ENCODE data around the gene NTN4.

Gene NTN4

GRCh38 chr12:95723693-95724384 is 66.7 kb downstream of the NTN4 start:
- Histone ChIP-seq H3K9me3 (ENCODE audit: control insufficient read depth, low read length) (no peaks in the 10 kb centered on the region), H3K4me3 (ENCODE audit: low read length) (no peak overlapping the region), H3K36me3 (ENCODE audit: control insufficient read depth, insufficient read depth, low read length, severe bottlenecking) (no peaks in the 10 kb centered on the region), H3K27me3 (replicated peaks; ENCODE audit: control insufficient read depth, insufficient read depth, low read length) (no peaks in the 10 kb centered on the region), H3K4me1 (ENCODE audit: control insufficient read depth, insufficient read depth, low read length) (no peaks in the 10 kb centered on the region), H3K9ac (ENCODE audit: low read length) (no peak overlapping the region)
- no peak for DNase-seq (ENCODE audit: low read depth)

GRCh38 chr12:95721320-95721719 is 69.2 kb downstream of the NTN4 start:
- no peaks in the 10 kb centered on the region for H3K36me3 ChIP-seq (ENCODE audit: control insufficient read depth, insufficient read depth, low read length, severe bottlenecking)
- no peaks in the 10 kb centered on the region for H3K4me1 ChIP-seq (ENCODE audit: control insufficient read depth, insufficient read depth, low read length)
- H3K27me3 ChIP-seq (replicated peaks; ENCODE audit: control insufficient read depth, insufficient read depth, low read length) = no peaks in the 10 kb centered on the region
- no peaks in the 10 kb centered on the region for H3K9me3 ChIP-seq (ENCODE audit: control insufficient read depth, low read length)
- no peak overlapping the region for H3K4me3 ChIP-seq (ENCODE audit: low read length)
- no peak for DNase-seq (ENCODE audit: low read depth)
- H3K9ac ChIP-seq (ENCODE audit: low read length) = no peak overlapping the region

GRCh38 chr12:95720146-95720545 is 70.4 kb downstream of the NTN4 start:
- no peak overlapping the region for H3K9ac ChIP-seq (ENCODE audit: low read length)
- H3K36me3 ChIP-seq (ENCODE audit: control insufficient read depth, insufficient read depth, low read length, severe bottlenecking) = no peaks in the 10 kb centered on the region
- no peak for DNase-seq (ENCODE audit: low read depth)
- no peaks in the 10 kb centered on the region for H3K4me1 ChIP-seq (ENCODE audit: control insufficient read depth, insufficient read depth, low read length)
- no peak overlapping the region for H3K4me3 ChIP-seq (ENCODE audit: low read length)
- H3K9me3 ChIP-seq (ENCODE audit: control insufficient read depth, low read length) = no peaks in the 10 kb centered on the region
- no peaks in the 10 kb centered on the region for H3K27me3 ChIP-seq (replicated peaks; ENCODE audit: control insufficient read depth, insufficient read depth, low read length)

- Histone ChIP-seq H3K4me3 (ENCODE audit: low read length) (no peak overlapping the region), H3K36me3 (ENCODE audit: control insufficient read depth, insufficient read depth, low read length, severe bottlenecking) (no peaks in the 10 kb centered on the region), H3K9ac (ENCODE audit: low read length) (no peak overlapping the region), H3K27me3 (replicated peaks; ENCODE audit: control insufficient read depth, insufficient read depth, low read length) (no peaks in the 10 kb centered on the region), H3K4me1 (ENCODE audit: control insufficient read depth, insufficient read depth, low read length) (no peaks in the 10 kb centered on the region), H3K9me3 (ENCODE audit: control insufficient read depth, low read length) (no peaks in the 10 kb centered on the region)
- DNase-seq (ENCODE audit: low read depth) = no peak
Measured at GRCh38 chr12:95718772-95719171, 71.8 kb downstream of the NTN4 start.

GRCh38 chr12:95718006-95718431 is 72.5 kb downstream of the NTN4 start:
- no peaks in the 10 kb centered on the region for H3K36me3 ChIP-seq (ENCODE audit: control insufficient read depth, insufficient read depth, low read length, severe bottlenecking)
- no peak overlapping the region for H3K4me3 ChIP-seq (ENCODE audit: low read length)
- H3K9me3 ChIP-seq (ENCODE audit: control insufficient read depth, low read length) = no peaks in the 10 kb centered on the region
- no peak overlapping the region for H3K9ac ChIP-seq (ENCODE audit: low read length)
- DNase-seq (ENCODE audit: low read depth) = no peak
- no peaks in the 10 kb centered on the region for H3K27me3 ChIP-seq (replicated peaks; ENCODE audit: control insufficient read depth, insufficient read depth, low read length)
- no peaks in the 10 kb centered on the region for H3K4me1 ChIP-seq (ENCODE audit: control insufficient read depth, insufficient read depth, low read length)

- Histone ChIP-seq H3K27me3 (replicated peaks; ENCODE audit: control insufficient read depth, insufficient read depth, low read length) (no peaks in the 10 kb centered on the region), H3K36me3 (ENCODE audit: control insufficient read depth, insufficient read depth, low read length, severe bottlenecking) (no peaks in the 10 kb centered on the region), H3K4me1 (ENCODE audit: control insufficient read depth, insufficient read depth, low read length) (no peaks in the 10 kb centered on the region), H3K4me3 (ENCODE audit: low read length) (no peak overlapping the region), H3K9me3 (ENCODE audit: control insufficient read depth, low read length) (no peaks in the 10 kb centered on the region), H3K9ac (ENCODE audit: low read length) (no peak overlapping the region)
- no peak for DNase-seq (ENCODE audit: low read depth)
Measured at GRCh38 chr12:95717316-95717928, 73.1 kb downstream of the NTN4 start.

GRCh38 chr12:95715177-95715576 is 75.4 kb downstream of the NTN4 start:
- H3K4me3 ChIP-seq (ENCODE audit: low read length) = no peak overlapping the region
- H3K4me1 ChIP-seq (ENCODE audit: control insufficient read depth, insufficient read depth, low read length) = no peaks in the 10 kb centered on the region
- DNase-seq (ENCODE audit: low read depth) = no peak
- no peaks in the 10 kb centered on the region for H3K9me3 ChIP-seq (ENCODE audit: control insufficient read depth, low read length)
- H3K9ac ChIP-seq (ENCODE audit: low read length) = no peak overlapping the region
- H3K36me3 ChIP-seq (ENCODE audit: control insufficient read depth, insufficient read depth, low read length, severe bottlenecking) = no peaks in the 10 kb centered on the region
- no peaks in the 10 kb centered on the region for H3K27me3 ChIP-seq (replicated peaks; ENCODE audit: control insufficient read depth, insufficient read depth, low read length)

- Histone ChIP-seq H3K27me3 (replicated peaks; ENCODE audit: control insufficient read depth, insufficient read depth, low read length) (no peaks in the 10 kb centered on the region), H3K36me3 (ENCODE audit: control insufficient read depth, insufficient read depth, low read length, severe bottlenecking) (no peaks in the 10 kb centered on the region), H3K4me1 (ENCODE audit: control insufficient read depth, insufficient read depth, low read length) (no peaks in the 10 kb centered on the region), H3K9ac (ENCODE audit: low read length) (no peak overlapping the region), H3K4me3 (ENCODE audit: low read length) (no peak overlapping the region), H3K9me3 (ENCODE audit: control insufficient read depth, low read length) (no peaks in the 10 kb centered on the region)
- DNase-seq (ENCODE audit: low read depth) = no peak
Measured at GRCh38 chr12:95712269-95712668, 78.3 kb downstream of the NTN4 start.

- DNase-seq (ENCODE audit: low read depth) = no peak
- Histone ChIP-seq H3K4me1 (ENCODE audit: control insufficient read depth, insufficient read depth, low read length) (no peaks in the 10 kb centered on the region), H3K9ac (ENCODE audit: low read length) (no peak overlapping the region), H3K27me3 (replicated peaks; ENCODE audit: control insufficient read depth, insufficient read depth, low read length) (no peaks in the 10 kb centered on the region), H3K9me3 (ENCODE audit: control insufficient read depth, low read length) (no peaks in the 10 kb centered on the region), H3K36me3 (ENCODE audit: control insufficient read depth, insufficient read depth, low read length, severe bottlenecking) (no peaks in the 10 kb centered on the region), H3K4me3 (ENCODE audit: low read length) (no peak overlapping the region)
Measured at GRCh38 chr12:95710386-95710785, 80.2 kb downstream of the NTN4 start.

- Histone ChIP-seq H3K4me1 (ENCODE audit: control insufficient read depth, insufficient read depth, low read length) (no peaks in the 10 kb centered on the region), H3K4me3 (ENCODE audit: low read length) (no peak overlapping the region), H3K27me3 (replicated peaks; ENCODE audit: control insufficient read depth, insufficient read depth, low read length) (no peaks in the 10 kb centered on the region), H3K9ac (ENCODE audit: low read length) (no peak overlapping the region), H3K36me3 (ENCODE audit: control insufficient read depth, insufficient read depth, low read length, severe bottlenecking) (no peaks in the 10 kb centered on the region), H3K9me3 (ENCODE audit: control insufficient read depth, low read length) (no peaks in the 10 kb centered on the region)
- no peak for DNase-seq (ENCODE audit: low read depth)
Measured at GRCh38 chr12:95709152-95709551, 81.4 kb downstream of the NTN4 start.

GRCh38 chr12:95705143-95705542 is 85.4 kb downstream of the NTN4 start:
- no peaks in the 10 kb centered on the region for H3K36me3 ChIP-seq (ENCODE audit: control insufficient read depth, insufficient read depth, low read length, severe bottlenecking)
- no peaks in the 10 kb centered on the region for H3K27me3 ChIP-seq (replicated peaks; ENCODE audit: control insufficient read depth, insufficient read depth, low read length)
- peaks cover 13% of the 10 kb centered on the region for H3K4me1 ChIP-seq (ENCODE audit: control insufficient read depth, insufficient read depth, low read length)
- no peak for DNase-seq (ENCODE audit: low read depth)
- H3K4me3 ChIP-seq (ENCODE audit: low read length) = no peak overlapping the region
- no peak overlapping the region for H3K9ac ChIP-seq (ENCODE audit: low read length)
- no peaks in the 10 kb centered on the region for H3K9me3 ChIP-seq (ENCODE audit: control insufficient read depth, low read length)

GRCh38 chr12:95703986-95704385 is 86.6 kb downstream of the NTN4 start:
- H3K4me3 ChIP-seq (ENCODE audit: low read length) = no peak overlapping the region
- H3K27me3 ChIP-seq (replicated peaks; ENCODE audit: control insufficient read depth, insufficient read depth, low read length) = no peaks in the 10 kb centered on the region
- H3K36me3 ChIP-seq (ENCODE audit: control insufficient read depth, insufficient read depth, low read length, severe bottlenecking) = no peaks in the 10 kb centered on the region
- DNase-seq (ENCODE audit: low read depth) = no peak
- peaks cover 22% of the 10 kb centered on the region for H3K4me1 ChIP-seq (ENCODE audit: control insufficient read depth, insufficient read depth, low read length)
- no peaks in the 10 kb centered on the region for H3K9me3 ChIP-seq (ENCODE audit: control insufficient read depth, low read length)
- H3K9ac ChIP-seq (ENCODE audit: low read length) = no peak overlapping the region

All from adipocyte (in vitro differentiated cells).